HG03460 (cell line): Measurements from ENCODE around the gene FOXJ3.

ENCODE experiments used
- ATAC-seq: cut with Tn5 transposase; IDR thresholded peaks from one replicate; pipeline ENCODE4 v1.9.1; 2021; ENCODE audit not compliant: unreplicated experiment

FOXJ3 gene

DNA sequence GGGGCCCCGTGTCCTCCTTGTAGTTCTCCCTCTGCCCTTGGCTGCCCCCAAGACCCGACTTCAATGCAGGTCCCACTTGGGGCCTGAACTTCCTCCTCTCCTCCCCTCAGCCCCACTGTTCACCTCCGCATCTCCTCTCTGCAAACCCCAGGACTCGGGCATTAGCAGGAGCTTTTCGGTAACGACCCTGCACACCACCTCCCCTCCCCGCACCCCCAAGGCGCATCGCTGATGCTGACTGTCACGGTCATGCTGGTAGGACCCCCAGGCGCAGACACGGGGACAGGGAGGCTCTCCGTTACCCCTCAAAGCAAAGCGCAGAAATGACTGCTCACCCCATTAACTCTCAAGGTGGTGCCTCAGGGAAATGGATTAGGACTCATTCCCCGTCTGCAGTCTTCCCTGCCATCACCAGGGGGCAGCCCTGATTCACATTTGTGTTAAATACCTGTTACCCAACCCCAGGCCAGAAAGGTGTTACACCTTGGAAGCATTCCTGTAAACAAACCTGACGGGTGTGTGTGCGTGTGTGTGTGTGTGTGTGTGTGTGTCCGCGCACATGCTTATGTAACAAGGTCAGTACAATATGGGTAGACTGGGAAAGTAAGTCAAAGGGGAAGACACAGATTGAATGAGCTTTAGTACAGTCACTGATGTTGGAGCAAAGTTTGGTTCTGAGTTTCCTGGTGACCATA, 188.3 kb downstream of the FOXJ3 start:
- no peak for ATAC-seq

DNA sequence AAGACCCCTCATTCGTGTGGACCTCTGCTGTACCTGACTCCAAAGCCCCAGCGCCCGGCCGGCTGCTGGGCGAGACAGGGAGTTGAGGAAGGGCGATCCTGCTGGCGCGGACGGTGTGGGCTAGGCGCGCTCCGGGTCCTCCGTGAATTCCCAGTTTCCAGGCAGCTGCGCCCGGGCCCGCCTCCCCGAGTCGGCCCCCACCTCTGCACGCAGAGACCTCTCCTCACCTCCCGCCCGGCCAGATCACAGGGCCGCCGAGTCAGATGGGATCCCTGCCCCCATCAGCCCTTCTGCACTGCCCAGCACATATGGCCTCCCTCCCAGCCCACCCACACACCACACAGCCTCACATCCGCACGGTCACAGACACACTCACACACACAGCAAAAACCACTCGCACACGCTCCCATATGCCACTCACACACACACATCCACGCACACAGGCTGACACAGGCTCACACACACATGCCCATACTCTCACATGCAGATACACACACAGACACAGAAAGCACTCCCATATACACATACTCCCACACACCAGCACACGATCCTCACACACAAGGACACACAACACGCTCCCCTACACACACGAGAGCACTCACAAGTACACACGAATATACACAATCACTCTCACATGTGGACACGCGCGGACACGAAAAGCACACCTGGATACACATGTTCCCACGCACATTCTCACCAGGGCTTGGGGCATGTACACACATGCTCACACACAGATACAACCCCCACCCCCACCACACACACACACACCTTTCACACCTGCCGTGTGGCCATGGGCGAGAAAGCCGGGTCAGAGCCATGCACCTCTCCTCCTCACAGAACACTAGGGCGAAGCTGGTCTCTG, 189.0 kb downstream of the FOXJ3 start:
- no peak for ATAC-seq

DNA sequence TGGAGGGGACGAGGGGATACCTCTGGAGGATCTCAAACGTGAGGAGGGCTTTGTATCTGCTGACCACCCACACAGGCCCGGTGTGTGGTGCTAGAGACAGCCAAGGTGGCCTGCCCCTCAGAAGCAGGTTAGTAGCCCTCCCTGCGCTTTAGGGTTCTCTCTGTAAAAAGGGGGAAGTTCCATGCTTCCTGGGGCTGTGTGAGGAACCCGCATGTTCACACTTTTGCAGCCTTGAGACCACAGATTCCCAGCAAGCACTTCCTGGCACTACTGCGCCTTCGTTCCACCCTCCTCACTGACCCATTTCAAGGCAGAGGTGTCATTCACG, 189.7 kb downstream of the FOXJ3 start:
- ATAC-seq = no peak

DNA sequence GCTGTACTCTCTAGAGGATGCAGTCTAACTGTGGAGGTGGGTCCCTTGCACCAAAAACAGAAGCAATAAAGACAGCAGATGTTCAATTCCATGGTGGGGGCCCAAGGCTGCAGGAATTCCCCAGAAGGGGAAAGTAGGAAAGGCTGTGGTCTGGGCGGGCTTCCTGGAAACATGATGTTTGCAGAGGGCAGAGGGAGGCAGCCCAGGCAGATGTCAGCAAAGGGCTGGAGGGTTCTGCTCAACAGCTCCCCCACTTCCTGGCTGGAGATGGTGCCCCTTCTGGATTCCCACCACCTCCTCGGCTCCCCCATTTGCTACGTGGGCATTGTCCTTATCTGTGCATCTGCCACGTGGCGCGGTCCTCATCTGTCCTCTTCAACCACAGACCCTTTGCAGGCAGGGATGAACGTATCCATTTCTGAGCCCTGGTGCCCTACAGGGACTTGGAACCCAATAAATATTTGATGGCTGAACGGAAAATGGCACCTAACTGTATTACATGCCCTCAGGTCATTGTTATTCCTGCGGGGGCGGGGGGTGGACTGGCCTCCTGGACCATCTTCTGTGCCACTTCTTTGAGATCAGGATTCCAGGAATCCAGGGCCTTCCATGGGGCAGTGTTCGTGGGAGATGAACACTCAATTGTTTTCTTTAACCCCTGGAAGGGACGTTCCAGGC, 190.2 kb downstream of the FOXJ3 start:
- ATAC-seq = no peak

DNA sequence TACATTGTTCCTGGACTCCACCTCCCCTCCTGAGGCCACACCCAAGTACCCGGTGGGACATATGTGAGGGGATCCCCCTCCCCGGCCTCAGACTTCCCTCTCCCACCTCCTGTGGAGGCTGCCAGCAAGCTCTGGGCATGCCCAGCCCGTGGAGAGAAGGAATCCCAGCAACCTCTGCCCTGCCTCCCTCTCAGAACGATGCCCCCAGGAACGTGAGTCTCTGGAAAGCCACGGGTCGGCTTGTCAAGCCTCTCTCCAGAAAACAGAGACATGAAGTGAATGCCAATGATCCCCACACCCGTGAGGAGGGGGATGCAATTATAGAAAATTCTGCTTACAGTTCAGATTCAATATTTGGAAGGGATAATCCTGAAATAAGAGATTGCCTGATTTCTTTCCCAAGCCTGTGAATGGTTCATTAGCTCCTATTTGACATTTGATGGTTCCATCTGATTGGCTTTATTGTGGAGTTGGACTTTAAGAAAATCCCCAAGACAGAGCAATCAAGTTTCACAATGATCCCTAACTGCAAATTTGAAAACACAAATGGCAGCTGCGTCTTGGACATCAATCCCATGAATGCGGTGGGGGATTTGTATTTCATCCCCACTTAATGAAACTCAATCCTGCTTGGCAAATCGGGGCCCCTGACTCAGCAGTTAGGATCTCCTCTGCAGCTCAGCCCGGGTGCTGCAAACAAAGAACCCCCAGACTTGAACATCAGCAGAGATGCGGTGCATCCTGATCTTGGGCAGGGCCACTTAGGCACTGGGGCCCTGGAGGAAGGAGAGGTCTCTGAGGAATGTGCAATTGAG, 190.9 kb downstream of the FOXJ3 start:
- ATAC-seq = no peak

DNA sequence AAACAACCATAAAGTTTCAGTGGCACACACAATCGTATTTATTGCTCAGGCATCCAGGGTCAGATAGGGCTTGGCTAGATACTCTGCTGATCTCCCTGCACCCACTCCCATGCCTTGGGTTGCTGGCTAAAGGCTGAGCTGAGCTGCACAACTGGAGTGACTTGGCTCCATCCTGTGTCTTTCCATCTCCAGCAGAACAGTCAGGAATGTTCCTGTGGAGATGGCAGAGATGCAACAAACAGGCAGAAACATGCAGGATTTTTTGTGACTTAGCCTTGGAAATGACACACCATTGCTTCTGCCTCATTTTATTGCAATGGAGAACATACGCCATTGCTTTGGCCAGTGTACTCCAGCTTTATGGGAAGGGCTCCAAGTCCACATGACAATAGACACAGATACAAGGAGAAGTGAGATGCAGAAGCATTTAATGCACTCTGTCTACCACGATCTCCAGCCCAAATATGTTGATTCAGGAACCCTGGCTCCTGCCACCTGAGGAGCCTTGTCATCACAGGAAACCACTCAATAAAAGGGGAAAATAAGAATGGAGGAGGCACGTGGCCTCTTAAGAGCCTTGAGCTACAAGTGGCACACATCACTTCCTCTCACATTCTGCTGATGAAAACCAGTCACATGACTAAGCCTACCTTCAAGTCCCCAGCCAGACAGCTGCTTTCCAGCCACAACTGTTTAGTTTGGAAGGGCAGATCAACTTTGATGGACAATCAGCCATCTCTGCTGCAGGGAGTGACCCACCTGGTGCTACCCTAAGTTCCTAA, 191.9 kb downstream of the FOXJ3 start:
- no peak for ATAC-seq

DNA sequence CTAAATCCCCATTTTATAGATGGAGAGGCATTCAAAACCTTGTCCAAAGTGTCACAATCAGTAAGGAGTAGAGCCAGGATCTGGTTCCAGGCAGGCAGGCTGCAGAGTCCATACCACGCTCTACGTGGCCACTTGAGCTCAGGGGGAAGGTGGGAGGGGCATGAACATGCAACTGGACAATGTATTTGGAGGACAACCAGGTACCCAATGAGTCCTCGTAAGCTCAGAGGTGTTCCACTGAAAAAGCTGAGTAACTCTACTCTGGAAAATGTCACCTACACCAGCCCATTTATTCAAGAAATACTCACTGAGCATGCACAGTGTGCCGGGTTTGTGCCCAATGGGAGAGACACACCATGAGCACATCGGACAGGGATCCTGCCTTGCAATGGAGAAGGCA, 193.1 kb downstream of the FOXJ3 start:
- ATAC-seq = no peak

DNA sequence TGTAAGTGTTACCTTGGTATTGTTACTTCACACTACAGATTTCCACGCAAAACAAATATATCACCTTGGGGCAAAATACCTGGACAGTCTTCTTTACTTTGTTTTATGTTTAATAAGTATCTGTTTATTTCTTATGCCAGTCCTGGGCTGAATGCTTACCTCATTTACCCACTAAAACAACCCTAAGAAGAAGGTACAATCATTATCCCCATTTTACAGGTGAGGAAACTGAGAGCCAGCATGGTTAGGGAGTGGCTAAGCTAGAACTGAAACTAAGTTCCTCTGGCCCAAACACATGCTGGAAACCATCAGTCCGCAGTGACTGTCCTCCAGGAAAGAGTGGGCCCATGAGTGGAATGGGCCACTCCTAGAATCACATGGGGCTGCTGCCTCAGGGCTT, 194.8 kb downstream of the FOXJ3 start:
- no peak for ATAC-seq

DNA sequence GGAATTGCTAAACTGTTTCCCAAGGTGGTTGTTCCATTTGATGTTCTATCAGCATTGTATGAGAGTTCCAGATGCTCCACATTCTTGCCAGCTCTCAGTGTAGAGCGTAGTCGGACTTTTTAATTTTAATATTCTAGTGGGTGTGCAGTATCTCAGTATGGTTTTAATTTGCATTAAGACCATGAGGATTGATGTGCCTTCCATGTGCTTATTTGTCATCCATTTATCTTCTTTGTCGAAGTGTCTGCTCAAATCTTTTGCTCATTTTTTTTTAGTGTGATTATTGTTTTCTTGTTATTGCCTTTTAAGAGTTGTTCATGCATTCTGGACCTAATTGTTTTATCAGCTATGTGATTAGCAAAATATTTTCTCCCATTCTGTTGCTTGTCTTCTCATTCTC, 195.6 kb downstream of the FOXJ3 start:
- no peak for ATAC-seq

DNA sequence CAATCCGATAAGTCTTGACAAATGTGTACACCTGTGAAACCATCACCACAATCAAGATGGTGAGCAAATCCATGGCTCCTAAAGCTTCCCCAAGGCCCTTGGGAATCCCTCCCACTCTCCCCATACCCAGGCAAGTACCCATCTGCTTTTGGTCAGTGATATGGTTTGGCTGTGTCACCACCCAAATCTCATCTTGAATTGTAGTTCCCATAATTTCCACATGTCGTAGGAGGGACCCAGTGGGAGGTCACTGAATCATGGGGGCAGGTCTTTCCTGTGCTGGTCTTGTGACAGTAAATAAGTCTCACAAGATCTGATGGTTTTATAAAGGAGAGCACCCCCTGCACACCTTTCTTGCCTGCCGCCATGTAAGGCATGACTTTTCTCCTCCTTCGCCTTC, 196.4 kb downstream of the FOXJ3 start:
- no peak for ATAC-seq

DNA sequence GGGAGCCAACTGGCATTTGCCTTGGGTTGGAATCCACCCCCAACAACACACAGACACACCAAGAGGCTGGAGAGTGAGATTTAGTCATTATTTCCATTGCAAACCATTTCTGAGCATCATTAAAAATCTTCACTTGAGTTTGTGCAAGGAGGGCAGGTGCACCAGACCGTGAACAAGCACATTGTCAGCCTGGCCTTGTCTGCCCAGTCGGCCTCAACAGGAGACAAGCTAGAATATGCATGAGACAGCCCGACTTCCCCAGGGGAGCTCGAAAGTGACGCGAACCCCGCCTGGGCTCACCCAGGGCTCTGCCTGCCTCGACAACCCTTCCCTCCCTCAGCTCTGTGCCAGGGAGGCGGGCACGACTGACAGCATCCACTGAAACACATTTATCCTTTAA, 197.3 kb downstream of the FOXJ3 start:
- ATAC-seq = no peak

DNA sequence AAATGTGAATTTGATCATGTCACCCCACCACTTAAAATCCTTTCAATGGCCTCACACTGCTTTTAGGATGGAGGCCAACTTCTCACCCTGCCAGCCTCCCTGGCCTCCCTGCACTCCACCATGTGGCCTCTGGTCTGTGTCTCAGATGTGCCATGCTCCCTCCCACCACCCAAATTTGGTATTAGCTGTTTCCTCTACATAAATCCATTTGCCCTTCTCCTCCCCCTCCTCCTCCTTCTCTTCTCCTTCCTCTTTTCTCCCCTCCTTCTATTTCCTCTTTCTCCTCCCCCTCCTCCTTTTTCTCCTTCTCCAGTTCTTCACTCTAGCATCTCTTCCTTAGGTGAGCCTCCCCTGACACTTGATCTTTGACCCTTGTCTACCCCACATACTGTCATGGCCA, 198.6 kb downstream of the FOXJ3 start:
- no peak for ATAC-seq

DNA sequence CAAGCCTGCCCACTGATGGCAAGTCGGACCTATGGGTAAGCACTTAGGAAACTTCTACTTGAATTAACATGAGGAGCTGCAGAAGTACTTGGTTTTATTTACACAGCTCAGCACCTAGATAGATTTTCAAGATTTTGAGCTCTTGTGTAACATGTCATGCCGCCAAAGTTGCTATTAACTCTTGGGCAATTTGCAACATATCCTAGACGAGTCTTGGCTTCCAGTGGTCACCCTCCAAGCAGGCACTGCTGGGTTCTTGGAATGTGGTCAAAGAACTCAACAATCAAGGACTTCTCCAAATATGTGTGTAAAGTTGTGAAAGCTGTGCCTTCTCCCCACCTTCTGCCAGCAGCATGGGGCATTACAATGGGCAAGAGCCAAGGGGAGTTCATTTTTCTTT, 199.6 kb downstream of the FOXJ3 start:
- ATAC-seq = no peak

DNA sequence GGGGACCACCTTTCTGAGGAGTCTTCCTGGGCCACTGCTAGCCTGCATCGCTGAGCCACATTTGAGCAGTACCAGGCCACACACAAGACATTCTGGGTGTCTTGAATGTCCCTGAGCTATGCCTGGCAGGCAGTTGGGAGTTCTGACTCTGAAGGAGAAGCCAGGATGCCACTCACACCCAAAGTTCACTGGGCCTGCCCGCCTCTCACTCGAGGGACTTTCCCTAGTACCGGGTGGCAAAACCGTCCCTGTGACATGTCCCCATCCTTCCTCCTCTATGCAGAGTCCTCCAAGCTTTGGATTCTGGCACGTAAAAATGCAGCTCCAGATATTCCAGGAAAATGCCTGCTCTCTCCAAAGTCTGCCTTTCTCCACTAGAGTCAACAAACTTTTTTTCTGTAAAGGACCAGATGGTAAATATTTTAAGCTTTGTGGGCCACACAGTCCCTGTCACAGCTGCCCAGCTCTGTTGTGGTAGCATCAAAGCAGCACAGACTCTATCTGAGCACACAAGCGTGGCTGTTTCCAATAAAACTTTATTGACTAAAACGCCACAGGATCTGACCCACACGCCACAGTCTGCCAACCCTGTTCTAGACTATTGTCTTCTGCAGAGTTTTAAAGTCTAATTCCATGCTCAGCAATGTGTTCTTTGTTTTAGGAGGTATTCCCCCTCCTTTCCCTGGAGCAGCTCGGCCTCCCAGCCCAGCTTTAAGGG, 201.1 kb downstream of the FOXJ3 start:
- no peak for ATAC-seq

DNA sequence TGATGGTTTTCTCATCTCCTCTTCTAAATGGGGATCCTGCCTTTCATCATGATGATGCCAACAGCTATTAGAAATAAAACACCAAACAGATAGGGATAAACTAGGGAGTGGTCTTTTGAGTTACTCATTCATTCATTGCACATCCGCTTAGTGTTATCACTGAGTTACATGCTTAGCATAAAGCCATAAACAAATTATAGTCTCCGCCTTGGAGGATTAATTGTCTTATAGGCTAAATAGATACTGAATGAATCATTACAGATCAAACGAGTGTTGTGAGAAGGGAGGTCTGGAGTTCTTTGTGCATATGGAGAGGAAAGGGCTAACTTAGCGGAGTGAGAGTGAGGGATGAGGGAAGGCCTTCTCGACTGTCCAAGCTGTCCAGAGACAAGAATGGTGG, 201.6 kb downstream of the FOXJ3 start:
- ATAC-seq = no peak

DNA sequence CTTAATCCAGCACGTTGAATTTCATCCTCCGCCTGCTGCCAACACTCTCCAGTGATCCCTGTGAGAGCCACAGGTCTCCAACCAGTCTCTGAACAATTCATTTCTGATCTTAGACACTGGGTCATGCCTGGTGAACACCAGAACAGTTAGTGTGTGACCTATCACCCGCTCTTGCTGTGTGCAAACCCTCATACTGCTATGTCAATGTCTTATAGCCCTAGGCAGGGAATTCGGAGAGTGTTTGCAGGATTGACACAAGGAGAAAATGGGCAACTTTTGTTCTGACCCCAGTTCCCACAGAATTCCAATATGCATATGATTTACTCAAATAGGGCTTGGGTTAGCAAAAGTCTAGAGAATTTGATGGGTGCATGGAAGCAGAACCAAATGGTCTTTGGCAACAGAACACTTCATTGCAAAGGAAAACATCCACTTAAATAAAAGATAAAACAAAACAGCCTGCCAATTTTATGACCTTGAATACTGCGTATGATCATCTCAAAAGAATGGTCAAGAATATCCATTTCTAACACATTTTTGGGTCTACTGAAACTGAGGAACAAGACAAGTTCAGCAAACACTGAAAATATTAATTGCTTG, 204.9 kb downstream of the FOXJ3 start:
- no peak for ATAC-seq

DNA sequence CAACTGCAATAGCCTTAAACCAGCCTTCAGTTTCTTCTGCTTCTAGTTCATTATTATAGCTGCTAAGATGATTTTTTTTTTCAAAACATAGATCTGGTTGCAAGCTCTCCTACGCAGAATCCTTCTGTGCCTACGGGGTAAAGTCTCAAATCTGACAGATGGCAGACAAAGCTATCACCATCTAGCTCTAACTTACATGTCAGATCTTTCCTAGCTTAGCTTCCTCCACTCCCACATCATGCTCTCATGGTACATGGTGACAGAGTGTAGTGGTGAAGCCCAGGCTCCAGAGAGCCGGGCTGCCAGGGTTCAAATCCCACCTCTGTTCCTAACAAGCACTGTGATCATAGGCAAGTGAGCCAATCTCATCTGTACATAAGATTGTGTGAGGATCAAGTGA, 206.1 kb downstream of the FOXJ3 start:
- ATAC-seq = no peak

DNA sequence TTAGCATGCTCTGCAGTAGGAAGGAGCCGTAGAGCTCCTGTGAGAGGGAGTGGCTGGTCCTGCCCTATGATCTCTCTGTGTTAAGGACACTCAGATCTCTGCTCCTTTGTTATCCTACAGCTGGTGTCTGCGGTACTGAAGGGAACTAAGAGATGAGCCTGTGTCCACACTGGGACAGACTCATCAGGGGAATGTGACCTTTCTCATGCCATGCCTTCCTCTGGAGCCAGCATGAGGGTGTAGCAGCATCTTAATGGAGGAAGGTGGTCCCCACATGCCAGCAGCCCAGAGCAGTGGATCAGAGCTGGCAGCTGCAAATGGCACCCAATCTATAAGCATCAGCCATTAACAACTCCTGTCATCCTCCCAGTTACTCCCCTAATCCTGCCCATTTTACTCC, 206.5 kb downstream of the FOXJ3 start:
- no peak for ATAC-seq

DNA sequence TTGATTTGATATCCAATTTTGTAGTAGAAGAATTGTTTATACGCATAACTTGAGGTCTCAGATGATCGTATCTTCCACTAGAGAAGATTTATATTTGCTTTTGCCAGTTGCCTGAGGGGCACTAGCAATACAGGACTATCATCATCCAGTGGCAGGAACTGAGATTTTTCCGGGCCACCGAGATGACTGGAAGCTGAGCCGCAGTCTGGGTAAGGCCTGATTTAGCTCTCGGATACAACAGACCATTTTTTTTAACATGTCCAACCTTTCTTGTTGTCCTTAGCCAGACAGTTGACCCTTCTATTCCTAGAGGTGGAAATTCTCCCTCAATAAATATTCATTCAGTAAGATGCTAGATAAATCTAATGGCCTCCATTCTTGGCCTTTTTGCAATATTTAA, 207.3 kb downstream of the FOXJ3 start:
- no peak for ATAC-seq
